ENCODE measurements around the gene NIT1. TPM values are rescaled to one million over a fixed set of nuclear protein-coding genes. Genes with fewer than 3 reads are reported as not detected.
A peak's percentile ranks its signal among the peaks of the same experiment; 100 is the strongest.

NIT1 gene
- total and polyA plus RNA-seq, 11 donors: 25.8 to 42.7 (median 34.3) TPM

GRCh38 chr1:161138431-161138830 is 20.5 kb downstream of the NIT1 start:
- WGBS, 4 donors: 69 to 88% (median 70%) methylated on average over 1 of the region's 1 CpG
- TF ChIP-seq POLR2A (IDR thresholded peaks at IDR 0.05) (no peak), CTCF (IDR thresholded peaks at IDR 0.05) (no peak)
- no peak overlapping the region for H3K4me3 ChIP-seq
- no peaks in the 10 kb centered on the region for H3K36me3 ChIP-seq
- no peaks in the 10 kb centered on the region for H3K27me3 ChIP-seq
- no peak for ATAC-seq
- no peak for DNase-seq
- H3K9me3 ChIP-seq: no peaks in the 10 kb centered on the region
- intact Hi-C loops (cut with DNase I): loop anchor here in 7 of 10 donors (5.0 to 10.0 kb wide), 3 partner anchors 94 to 144 kb away; partner anchors contain the start of gene USF1 (in 3 of the 7)
- peaks cover 5 to 47% (median 11%) of the 10 kb centered on the region in 12 donors for H3K4me1 ChIP-seq
- peak overlapping the region in 5 of 12 donors; percentile 12 to 51 (median 30) for H3K27ac ChIP-seq

GRCh38 chr1:161139766-161140165 is 21.9 kb downstream of the NIT1 start:
- H3K27me3 ChIP-seq: no peaks in the 10 kb centered on the region
- WGBS, 4 donors: 37 to 50% (median 43%) methylated on average over 1 of the region's 1 CpG
- no peak overlapping the region for H3K4me3 ChIP-seq
- peaks cover 0 to 33% (median 0%) of the 10 kb centered on the region in 12 donors for H3K4me1 ChIP-seq
- no peaks in the 10 kb centered on the region for H3K36me3 ChIP-seq
- no peak for TF ChIP-seq POLR2A (IDR thresholded peaks at IDR 0.05)
- TF ChIP-seq CTCF (IDR thresholded peaks at IDR 0.05): peak in 11 of 12 donors; percentile 20 to 65 (median 52)
- ATAC-seq (peak in 1 of 4 donors; percentile 49), DNase-seq (peak in 1 of 5 donors; percentile 39)
- no peak overlapping the region for H3K27ac ChIP-seq
- intact Hi-C loops (cut with DNase I): loop anchor here in 7 of 10 donors (5.0 to 10.0 kb wide), 4 partner anchors 95 to 465 kb away; partner anchors contain the start of gene USF1 (in 3 of the 7)
- H3K9me3 ChIP-seq: no peaks in the 10 kb centered on the region

- no peak overlapping the region for H3K27ac ChIP-seq
- no peaks in the 10 kb centered on the region for H3K27me3 ChIP-seq
- DNase-seq: no peak
- no peak for ATAC-seq
- H3K9me3 ChIP-seq: no peaks in the 10 kb centered on the region
- 94 to 96% (median 95%) methylated on average over 29 of the region's 29 CpGs for WGBS, 4 donors
- no peak for TF ChIP-seq POLR2A (IDR thresholded peaks at IDR 0.05)
- TF ChIP-seq CTCF (IDR thresholded peaks at IDR 0.05): no peak
- H3K36me3 ChIP-seq: no peaks in the 10 kb centered on the region
- peaks cover 0 to 31% (median 0%) of the 10 kb centered on the region in 12 donors for H3K4me1 ChIP-seq
- no peak overlapping the region for H3K4me3 ChIP-seq
- intact Hi-C loops (cut with DNase I): loop anchor here in 1 of 10 donors (10.0 kb wide), 1 partner anchor 466 kb away; no protein-coding TSS in a partner anchor
These were observed 23.0 kb downstream of the NIT1 start for GRCh38 chr1:161140755-161141400.

- no peak for DNase-seq
- H3K9me3 ChIP-seq: no peaks in the 10 kb centered on the region
- TF ChIP-seq POLR2A (IDR thresholded peaks at IDR 0.05) (no peak), CTCF (IDR thresholded peaks at IDR 0.05) (no peak)
- H3K4me1 ChIP-seq: no peaks in the 10 kb centered on the region
- H3K4me3 ChIP-seq: no peak overlapping the region
- 75 to 83% (median 80%) methylated on average over 3 of the region's 3 CpGs for WGBS, 4 donors
- no peak for ATAC-seq
- intact Hi-C loops (cut with DNase I): loop anchor here in 1 of 10 donors (10.0 kb wide), 1 partner anchor 471 kb away; no protein-coding TSS in a partner anchor
- no peaks in the 10 kb centered on the region for H3K36me3 ChIP-seq
- no peak overlapping the region for H3K27ac ChIP-seq
- H3K27me3 ChIP-seq: no peaks in the 10 kb centered on the region
These were observed 27.9 kb downstream of the NIT1 start for GRCh38 chr1:161145832-161146231.
